H1 (cell line): ENCODE data around the gene VEGFC. TPM values are rescaled to one million over a fixed set of nuclear protein-coding genes. Genes with fewer than 3 reads are reported as not detected.

Experiments
- SRF ChIP-seq: IDR thresholded peaks from 2 replicates; pipeline ENCODE4 v1.6.1; 2011; ENCODE audit warnings: mild to moderate bottlenecking, low read depth, low read length, moderate library complexity
- polyA plus RNA-seq, 7 experiments: library from polyadenylated mRNA; depleted of rRNA in 3 of 7; stranded (reverse) in 5 of 7; unstranded in 2 of 7; fragments of >200 nt in 5 of 7; fragments of 200-250 nt in 2 of 7; gene quantifications; 1 replicate in 5 of 7; 2 replicates in 1 of 7; 4 replicates in 1 of 7; pipeline versions ENCODE4 v1.2.1 to v1.2.3, GENCODE V29; 2011 to 2013; ENCODE audit warnings: missing spikeins in 2 of 7, mixed read lengths in 2 of 7
- total RNA-seq: library from RNA; stranded (reverse); fragmentation: NEBNext Ultra II Directional; extraction: Animal tissue kit (Norgen Biotek cat#: 25700); gene quantifications from 2 replicates; pipeline ENCODE4 v1.2.1, GENCODE V29; 2021
- TF ChIP-seq, protein P1 (sequence below): IDR thresholded peaks from 2 replicates; pipeline ENCODE4 v1.6.1; 2011; ENCODE audit warnings: low read length, improper control_type of control experiment

The VEGFC gene
- total and polyA plus RNA-seq, 2 of the 8 experiments (the other 6 are each of a cell fraction or from before 2014, with no cell fraction given), result 0.53 to 1.4 TPM

DNA sequence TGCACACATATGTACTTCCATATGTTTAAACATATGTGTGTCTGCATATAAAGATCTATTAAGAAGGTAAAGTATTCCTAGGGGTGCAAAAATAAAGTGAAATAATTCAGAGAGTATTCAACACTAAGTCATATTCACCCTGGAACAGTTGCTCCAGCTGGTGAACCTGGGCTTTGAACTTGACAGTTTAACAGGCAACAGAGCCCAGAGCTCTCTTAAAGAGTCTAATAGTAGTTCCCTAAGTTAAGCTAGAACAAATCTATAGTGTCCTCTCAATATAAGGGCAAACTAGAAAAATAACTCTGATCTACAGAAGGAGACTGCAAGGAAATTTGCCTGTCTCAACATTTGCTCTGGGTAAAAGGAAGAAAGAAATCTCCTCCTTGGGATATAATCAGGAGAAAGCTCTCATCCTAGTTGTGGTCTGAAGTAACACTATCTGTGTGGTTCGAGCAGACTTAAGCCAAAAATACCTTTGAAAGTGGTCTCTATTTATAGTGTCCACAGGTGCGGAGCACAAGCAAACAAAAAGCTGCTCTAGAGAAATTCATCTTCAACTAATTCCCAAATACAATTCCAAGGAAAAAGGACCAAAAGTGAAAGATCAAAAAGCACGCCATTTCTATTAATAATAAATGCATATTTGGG is 29.9 kb downstream of the VEGFC start (continued):
- no peak for TF ChIP-seq SRF
- TF ChIP-seq, protein P1, sequence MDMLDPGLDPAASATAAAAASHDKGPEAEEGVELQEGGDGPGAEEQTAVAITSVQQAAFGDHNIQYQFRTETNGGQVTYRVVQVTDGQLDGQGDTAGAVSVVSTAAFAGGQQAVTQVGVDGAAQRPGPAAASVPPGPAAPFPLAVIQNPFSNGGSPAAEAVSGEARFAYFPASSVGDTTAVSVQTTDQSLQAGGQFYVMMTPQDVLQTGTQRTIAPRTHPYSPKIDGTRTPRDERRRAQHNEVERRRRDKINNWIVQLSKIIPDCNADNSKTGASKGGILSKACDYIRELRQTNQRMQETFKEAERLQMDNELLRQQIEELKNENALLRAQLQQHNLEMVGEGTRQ, result no peak
